ENCODE data around the gene RFC5. TPM values are rescaled to one million over a fixed set of nuclear protein-coding genes. Genes with fewer than 3 reads are reported as not detected.

Gene RFC5
- polyA plus RNA-seq, 3 donors, result 35.7 to 40.8 (median 37.6) TPM

DNA sequence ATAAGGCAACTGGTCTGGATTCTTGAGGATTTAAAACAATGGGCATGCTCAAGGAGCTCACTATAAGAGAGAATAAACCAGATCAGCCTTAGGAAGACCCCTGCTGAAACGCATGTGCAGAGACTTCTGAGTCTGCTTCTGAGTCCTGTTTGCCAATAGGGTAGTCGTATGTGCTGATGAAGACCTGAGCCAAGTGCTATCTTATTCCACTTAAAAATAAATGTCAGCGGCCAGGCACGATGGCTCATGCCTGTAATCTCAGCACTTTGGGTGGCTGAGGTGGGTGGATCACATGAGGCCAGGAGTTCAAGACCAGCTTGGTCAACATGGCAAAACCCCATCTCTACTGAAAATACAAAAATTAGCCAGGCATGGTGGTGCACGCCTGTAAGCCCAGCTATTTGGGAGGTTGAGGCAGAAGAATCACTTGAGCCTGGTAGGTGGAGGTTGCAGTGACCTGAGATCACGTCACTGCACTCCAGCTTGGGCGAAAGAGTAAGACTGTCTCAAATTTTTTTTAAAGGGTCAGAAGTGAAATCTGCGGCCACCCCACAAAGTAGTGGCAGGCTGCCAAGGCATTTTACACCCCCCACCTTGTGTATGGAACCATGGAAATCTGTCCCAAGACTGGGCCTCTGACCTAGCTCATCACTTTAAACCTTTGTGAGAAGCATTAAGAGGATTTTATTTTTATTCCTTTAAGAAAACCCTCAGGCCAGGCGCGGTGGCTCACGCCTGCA lies 20.3 kb downstream of the RFC5 start:
- DNase-seq (ENCODE audit: extremely low read depth in 1 of 11, low read depth in 9 of 11, low spot score in 4 of 11), result no peak

DNA sequence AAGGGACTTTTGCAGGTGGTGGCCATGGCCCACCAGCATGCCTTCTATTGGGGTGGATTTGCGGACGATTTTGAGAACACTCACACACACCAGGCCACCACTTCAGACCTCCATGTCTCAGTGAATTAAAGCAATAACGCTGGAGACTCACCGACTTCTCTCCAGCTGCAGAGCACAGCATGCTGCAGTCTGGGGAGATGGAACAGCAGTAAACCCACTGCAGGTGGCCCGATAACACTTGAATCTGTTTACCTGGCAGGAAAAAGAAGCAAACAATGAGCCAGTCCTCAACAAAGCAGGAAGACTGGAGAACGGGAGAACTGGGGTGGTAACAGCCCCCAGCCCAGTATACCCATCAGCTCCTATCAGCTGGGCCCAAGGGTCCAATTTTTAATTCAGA lies 21.6 kb downstream of the RFC5 start:
- no peak for DNase-seq (ENCODE audit: extremely low read depth in 1 of 11, low read depth in 9 of 11, low spot score in 4 of 11)

DNA sequence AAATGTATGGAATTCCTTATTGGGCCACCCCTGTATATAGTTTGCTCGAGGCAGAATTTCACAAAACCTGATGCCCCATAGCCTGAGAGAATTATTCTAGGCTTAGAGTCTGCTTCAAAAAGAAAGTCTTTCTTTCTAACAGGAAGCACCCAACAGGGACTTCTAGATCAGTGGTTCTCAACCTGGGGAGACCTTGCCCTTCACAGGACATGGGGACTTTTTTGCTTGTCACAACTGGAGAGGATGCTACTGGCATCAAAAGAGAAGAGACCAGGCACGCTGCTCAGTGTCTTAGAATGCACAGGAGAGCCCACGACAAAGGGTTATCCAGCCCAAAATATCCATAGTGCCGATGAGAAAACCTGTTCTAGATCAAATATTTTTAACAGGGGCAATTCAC lies 25.6 kb downstream of the RFC5 start:
- no peak for DNase-seq (ENCODE audit: extremely low read depth in 1 of 11, low read depth in 9 of 11, low spot score in 4 of 11)

DNA sequence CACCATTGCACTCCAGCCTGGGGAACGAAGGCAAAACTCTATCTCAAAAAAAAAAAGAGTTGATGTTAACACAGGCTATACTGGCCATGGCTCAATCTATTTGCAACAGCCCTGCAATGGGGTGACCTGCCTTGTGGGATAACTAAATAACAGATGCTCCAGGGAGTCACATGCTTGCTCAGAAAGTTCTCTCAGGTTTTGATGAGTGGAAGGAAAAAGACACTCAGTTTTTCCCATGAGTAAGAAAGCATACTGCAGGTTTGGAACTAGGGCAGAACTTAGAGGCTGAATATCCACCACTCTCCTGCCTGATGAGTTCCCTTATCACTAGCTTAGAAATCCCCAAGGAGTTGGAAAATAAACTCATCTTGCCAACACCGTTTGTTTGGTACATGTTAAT lies 27.6 kb downstream of the RFC5 start:
- no peak for DNase-seq (ENCODE audit: extremely low read depth in 1 of 11, low read depth in 9 of 11, low spot score in 4 of 11)

DNA sequence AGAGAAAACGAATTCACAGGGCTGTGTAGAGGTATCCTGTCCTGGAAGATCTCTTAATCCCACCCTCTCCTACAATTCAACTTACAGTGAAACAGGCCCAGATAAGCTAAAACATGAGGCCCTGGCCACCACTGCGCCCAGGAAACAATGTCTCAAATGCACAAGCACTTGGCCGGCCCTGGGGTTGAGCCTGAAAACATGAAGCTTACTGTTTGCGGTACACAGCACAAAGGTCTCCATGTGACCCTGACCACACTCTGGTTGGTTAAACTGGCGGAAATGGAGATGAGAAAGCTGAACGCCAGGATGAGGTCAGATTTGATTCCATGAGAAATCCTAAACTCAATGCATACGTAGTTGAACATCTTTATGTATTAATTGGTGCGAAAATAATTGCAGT lies 28.1 kb downstream of the RFC5 start:
- DNase-seq (ENCODE audit: extremely low read depth in 1 of 11, low read depth in 9 of 11, low spot score in 4 of 11), result no peak

DNA sequence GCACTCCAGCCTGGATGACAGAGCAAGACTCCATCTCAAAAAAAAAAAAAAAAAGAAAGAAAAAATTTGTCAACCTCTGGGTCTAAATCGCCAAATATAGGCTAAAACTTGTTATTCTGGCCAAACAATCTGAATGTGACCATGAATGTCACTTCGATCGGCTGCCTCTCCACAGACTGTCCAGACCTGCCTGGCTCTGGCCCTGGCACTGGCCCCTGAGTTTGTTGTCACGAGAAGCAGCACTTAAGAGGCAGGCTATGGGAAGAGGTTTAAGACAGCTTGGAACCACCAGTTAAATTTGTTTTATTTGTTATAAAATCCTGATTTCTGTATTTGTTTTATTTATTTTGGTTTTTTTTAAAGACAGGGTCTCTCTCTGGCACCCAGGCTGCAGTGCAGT lies 29.9 kb downstream of the RFC5 start:
- DNase-seq (ENCODE audit: extremely low read depth in 1 of 11, low read depth in 9 of 11, low spot score in 4 of 11), result no peak

DNA sequence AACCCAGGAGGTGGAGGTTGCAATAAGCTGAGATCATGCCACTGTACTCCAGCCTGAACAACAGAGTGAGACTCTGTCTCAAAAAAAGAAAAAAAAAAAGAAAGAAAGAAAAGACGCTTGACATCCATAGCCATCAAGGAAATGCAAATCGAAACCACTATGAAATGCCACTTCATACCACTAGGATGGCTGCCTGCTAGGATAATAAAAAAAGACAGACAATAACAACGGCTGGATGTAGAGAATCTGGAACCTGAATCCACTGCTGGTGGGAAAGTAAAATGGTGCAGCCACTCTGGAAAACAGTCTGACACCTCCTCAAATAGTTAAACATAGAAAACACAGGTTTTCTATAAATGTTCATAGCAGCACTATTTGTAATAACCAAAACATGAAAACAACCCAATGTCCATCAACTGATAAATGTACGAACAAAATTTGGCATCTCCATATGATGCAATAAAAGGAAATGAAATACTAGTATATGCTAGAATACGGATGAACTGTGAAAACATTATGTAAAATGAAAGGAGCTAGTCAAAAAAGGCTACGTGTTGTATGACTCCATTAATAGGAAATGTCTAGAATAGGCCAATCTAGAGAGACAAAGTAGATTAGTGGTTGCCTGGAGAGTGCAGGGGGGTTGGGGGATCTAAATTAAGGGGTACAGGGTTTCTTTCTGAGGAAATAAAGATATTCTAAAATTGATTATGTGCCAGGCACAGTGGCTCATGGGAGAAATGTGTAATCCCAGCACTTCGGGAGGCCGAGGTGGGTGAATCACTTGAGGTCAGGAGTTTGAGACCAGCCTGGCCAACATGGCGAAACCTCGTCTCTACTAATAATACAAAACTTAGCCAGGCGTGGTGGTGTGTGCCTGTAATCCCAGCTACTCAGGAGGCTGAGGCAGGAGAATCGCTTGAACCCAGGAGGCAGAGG lies 34.7 kb downstream of the RFC5 start:
- DNase-seq (ENCODE audit: extremely low read depth in 1 of 11, low read depth in 9 of 11, low spot score in 4 of 11), result no peak

DNA sequence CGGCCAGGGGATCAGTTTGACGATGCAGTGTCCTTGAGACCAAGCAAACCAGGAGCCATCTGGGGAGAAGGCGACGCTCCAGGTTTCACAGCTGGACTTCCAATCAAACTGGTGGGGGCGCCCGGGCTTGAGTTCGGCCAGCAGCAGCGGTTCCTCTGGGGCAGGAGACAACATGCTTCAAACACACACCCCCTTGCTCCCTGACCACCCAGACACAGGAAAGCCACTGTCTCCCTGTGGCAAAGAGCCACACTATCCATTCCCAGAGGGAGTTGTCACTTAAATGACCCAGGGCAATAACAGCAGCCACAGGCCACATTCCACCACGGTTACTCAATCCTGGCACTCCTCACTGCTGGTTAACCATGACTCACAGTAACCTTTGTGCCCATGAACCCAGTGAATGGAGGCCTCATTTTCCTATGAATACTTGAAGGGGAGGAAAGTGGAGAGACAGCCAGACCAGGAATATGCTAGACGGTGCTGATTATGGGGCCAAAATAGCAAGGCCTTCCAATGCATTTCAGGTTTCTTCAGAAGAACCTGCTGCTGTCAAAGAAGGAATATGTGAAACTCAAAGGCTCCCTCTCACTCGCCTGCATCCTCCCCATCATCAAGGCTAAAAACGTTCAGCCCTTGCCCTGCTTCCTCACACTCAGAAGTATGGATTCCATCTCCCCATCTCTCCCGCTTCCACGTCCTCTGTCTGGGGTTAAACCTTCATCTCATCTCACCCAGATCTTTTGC lies 36.0 kb downstream of the RFC5 start:
- DNase-seq (ENCODE audit: extremely low read depth in 1 of 11, low read depth in 9 of 11, low spot score in 4 of 11), result peak in 3 of 11 donors; percentile 9 to 23 (median 18)

DNA sequence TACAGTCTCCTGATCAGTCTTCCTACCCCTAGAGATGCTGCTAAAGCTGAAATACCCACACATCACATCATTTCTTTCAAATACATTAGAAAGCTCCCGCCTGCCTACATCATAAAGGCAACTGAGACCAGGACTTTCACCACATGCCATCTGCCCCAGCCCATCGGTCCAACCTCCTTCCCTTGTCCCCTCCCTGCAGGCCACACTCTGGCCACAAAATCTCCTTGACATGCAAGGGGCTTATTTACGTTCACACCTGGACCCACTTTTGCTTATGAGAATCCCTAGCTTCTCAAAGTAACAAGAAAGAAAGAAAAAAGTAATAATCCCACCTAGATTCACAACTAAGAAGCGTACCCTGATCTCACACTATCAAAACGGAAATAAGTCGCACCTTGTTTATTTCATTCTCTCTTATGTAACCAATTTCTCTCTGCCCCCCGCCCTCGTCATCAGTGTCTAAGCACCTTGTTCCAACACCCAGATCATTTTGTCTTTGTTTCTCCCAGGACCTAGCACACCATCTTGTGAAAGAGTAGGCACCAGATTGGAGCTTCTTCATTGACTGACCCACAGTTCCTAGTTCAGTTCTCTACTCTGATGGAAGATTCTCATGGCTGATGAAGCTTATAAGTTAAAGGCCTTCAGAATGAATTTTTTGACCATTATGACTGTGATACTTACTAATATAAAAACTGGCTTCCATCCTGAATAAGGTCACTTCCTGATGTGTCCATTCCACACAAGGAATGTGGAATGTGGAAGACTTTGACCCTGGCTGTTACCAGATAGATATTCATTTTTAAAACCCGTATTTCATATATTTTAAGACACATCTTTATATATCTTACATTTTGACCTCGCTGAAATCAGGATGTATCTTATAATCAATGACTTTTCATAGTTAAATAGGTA lies 36.8 kb downstream of the RFC5 start:
- no peak for DNase-seq (ENCODE audit: extremely low read depth in 1 of 11, low read depth in 9 of 11, low spot score in 4 of 11)

DNA sequence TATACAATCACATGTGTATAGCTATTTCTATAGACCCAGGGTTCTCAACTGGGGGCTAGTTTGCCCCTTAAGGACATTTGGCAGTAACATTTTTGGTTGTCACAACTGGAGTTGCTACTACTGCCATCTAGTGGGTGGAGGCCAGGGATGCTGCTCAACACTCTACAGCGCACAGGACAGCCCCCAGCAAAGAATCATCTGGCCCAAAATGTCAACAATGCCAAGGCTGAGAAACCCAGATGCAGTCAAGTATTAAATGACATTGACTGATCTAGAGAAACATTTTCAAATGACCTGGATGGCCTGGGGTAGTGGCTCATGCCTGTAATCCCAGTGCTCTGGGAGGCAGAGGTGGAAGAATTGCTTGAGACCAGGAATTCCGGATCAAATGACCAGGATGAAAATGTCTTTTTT lies 38.6 kb downstream of the RFC5 start:
- DNase-seq (ENCODE audit: extremely low read depth in 1 of 11, low read depth in 9 of 11, low spot score in 4 of 11), result peak in 3 of 11 donors; percentile 4 to 41 (median 21)

DNA sequence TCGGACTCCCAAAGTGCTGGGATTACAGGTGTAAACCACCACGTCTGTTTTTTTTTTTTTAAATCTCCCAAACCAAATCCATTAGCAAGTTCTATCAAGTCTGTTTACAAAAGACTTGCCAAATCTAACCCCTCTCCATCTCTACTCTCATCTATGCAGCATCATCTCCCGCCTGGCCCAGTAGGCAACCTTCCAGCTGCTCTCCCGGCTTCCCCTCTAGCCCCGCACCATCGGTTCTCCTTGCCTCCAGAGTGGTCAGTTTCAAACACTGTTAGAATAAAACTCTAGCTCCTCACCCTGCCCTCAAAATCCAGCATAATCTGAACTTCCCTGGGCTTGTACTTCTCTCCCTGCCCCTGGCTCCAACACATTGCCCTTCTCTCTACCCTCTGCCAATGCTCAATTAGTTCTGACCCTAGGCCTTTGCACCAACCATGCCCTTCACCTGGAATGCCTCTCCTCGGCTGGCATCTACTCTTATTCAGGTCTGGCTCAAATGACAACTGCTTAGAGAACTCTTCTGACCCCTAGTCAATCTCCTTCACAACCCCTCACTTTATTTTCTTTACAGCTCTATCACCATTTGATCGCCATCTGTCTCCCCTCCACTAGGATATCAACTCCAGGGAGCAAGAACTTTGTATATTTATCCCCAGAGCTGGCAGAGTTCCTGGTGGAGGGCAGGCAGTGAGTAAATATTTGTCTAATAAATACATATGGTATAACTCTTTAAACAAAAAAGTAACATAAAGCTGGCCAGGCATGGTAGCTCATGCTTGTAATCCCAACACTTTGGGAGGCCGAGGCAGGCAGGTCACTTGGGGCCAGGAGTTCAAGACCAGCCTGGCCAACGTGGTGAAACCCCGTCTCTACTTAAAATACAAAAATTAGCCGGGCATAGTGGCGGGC lies 39.6 kb downstream of the RFC5 start:
- no peak for DNase-seq (ENCODE audit: extremely low read depth in 1 of 11, low read depth in 9 of 11, low spot score in 4 of 11)

DNA sequence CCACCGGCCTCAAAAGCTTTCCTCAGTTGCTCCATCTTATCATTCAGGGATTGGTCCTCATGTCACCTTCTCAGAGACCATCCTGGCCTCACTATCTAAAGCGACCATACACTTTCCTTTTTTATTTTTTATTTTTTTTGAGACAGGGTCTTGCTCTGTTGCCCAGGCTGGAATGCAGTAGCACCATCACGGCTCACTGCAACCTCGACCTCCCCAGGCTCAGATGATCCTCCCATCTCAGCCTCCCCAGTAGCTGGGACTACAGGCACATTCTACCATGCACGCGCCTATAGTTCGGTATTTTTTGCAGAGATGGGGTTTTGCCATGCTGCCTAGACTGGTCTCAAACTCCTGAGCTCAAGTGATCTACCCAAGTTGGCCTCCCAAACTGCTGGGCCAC lies 41.7 kb downstream of the RFC5 start:
- DNase-seq (ENCODE audit: extremely low read depth in 1 of 11, low read depth in 9 of 11, low spot score in 4 of 11), result no peak

DNA sequence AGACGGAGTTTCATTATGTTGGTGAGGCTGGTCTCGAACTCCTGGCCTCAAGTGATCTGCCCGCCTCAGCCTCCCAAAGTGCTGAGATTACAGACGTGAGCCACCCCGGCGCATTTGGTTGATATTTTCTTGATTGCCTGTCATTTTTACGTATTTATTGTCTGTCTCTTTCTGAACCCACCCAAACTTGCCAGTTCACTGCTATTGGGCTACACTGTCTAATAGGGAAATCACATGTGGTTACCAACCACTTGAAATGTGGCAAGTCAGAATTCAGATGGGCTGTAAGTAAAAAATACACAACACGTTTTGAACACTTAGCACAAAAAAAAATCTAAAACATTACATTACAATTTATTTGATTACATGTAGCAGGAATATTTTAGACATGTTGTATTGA lies 42.4 kb downstream of the RFC5 start:
- DNase-seq (ENCODE audit: extremely low read depth in 1 of 11, low read depth in 9 of 11, low spot score in 4 of 11), result no peak

DNA sequence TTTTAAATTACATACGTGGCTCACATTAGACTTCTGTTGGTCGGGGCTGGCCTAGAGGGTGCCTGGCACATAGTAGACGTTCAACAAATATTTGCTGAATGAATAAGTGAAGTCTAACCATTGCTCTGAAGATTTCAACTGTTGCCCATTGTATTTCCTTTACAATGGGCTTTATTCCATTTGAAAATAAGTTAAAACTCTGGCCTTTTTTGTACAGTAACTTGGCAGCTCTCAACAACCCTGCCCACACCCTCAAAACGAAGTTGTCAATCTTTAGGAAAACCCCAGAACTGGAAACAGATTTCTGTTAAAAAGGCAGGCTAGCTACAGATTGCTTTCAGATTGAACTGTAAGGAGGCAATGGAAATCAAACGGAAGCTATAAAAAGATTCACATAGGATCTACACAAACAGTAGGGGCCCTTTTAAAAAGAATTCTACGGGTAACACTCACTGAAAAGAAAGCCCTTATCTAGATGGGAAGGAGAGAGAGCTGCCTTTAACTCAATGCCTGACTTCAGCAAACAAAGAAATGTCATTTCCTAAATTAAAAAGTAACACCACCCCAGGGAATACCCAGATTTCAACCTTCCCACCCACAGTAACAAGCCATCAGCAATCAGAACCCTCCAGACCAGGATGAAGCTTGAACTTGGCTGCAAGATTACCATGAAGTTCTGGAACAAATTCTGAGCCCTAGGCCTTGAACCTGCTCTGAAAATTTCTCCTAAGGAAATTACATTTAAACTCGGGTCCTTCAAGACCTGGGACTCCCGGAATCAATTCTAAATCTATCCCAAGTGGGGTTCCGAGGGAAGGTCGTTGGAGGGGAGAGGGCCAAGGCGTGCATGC lies 43.1 kb downstream of the RFC5 start:
- DNase-seq (ENCODE audit: extremely low read depth in 1 of 11, low read depth in 9 of 11, low spot score in 4 of 11), result peak in 1 of 11 donors; percentile 4

DNA sequence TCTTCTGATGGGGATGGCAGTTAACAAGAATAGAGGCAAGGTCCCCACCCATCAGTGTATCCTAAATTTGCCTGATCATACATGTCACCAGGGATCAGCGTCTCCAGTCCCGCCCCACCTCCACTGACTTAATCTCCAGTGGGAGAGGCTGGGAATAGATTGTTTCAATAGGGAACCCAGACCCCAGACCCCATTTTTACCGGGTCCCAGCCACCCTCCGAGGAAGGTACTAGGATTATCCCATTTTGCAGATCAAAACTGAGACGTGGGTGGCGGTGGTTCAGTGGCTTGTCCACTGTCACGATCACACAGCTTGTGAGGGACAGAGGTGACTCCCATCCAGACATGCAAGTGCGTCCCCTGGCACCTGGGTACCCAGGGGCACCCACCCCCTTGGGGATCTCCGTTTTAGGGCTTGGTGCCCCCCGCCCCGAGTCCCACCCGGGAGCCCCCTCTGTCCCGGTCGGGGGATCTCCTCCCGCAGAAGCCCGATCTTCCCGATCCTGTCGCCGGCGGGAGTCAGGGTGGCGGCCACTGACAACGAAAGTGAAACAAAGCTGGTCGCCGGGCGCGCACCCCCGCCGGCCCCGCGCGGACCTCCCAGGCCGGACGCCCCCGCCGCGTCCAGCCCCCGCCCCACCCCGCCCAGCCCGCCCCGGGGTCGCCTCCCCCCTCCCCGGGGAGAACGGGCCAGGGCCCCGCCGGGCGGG lies 44.0 kb downstream of the RFC5 start:
- peak in 4 of 11 donors; percentile 7 to 14 (median 13) for DNase-seq (ENCODE audit: extremely low read depth in 1 of 11, low read depth in 9 of 11, low spot score in 4 of 11)
